Upper lobe of left lung (tissue), 4 donors: Measurements from ENCODE around the gene MYL12B.

ENCODE experiments used
- EP300 ChIP-seq, 4 donors: sonication (generic); formaldehyde crosslinking; IDR thresholded peaks; one replicate each; pipeline ENCODE4 v1.5.1; 2017; ENCODE audit warnings: antibody characterized with exemption in 4 of 4, control low read depth in 2 of 4
- POLR2AphosphoS5 ChIP-seq, 2 donors: sonication (generic); formaldehyde crosslinking; IDR thresholded peaks; one replicate each; pipeline ENCODE4 v1.5.1; 2017; ENCODE audit warnings: antibody characterized with exemption in 2 of 2

DNA sequence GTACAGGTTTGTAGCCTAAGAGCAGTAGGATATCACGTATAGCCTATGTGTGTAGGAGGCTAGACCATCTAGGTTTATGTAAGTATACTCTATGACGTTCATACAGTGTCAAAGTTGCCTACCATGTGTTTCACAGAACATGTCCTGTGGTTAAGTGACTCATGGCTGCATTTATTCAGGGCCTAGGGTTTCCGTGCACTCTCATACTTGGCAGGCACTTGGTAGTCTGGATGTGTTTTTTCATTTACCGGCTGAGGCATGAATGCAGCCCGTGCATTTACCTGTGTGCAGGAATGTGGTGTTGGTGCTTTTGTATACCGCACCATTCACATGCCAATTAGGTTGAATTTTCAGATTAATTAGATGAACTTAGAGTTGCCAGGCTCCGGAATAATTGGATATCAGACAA lies 43.4 kb downstream of the MYL12B start:
- TF ChIP-seq EP300 (IDR thresholded peaks at IDR 0.05): peak in 1 of 4 donors; percentile 34
- no peak for TF ChIP-seq POLR2AphosphoS5 (IDR thresholded peaks at IDR 0.05)
